ENCODE data around the gene CDC42BPB.

The CDC42BPB gene

DNA sequence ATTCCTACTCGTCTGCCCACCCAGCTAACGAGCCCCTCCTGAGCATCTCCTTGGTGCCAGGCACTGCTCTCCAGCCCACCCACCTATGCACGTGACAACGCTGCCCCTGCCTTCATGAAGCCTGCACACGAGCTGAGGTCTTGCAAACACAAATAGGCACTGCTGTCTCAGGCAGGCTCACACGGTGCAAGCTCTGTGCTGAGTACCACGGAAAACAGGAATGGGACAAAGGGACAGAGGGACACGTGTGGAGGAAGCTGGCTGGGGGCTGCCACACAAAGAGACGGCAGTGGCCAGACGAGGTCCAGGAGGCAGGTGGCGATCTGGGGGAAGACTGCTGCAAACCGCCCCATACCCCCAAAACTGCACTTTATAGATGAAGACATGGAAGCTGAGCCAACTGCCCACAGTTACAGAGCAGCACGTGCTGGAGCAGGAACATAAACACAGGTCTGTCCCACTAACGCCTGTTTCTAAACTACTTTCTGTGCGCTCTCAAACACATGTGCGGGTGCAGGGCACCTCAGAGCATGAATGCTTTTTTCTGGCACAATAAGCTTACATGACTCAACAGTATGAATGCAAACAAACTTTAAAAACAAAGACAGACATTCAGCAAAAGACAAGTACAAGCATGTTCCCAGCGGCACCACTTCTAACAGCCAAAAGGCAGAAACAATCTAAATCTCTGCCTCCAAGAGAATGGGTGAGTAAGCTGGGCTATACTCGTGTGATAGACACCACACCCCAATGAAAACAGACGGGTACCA lies 70.4 kb downstream of the CDC42BPB start:
- H3K23ac ChIP-seq (ENCODE audit: low read depth, low read length, poor library complexity), result no peak overlapping the region

GRCh38 chr14:102985665-102986064 lies 71.7 kb downstream of the CDC42BPB start:
- Histone ChIP-seq H3K36me3 (replicated peaks in 1 of 2; ENCODE audit: control insufficient read depth in 2 of 2, insufficient read depth in 2 of 2, low read length in 2 of 2) (peaks cover 33 to 96% of the 10 kb centered on the region in 2 donors), H3K4me2 (ENCODE audit: insufficient read depth, low read length, poor library complexity, severe bottlenecking) (no peak overlapping the region), H2BK120ac (ENCODE audit: low read depth, low read length) (no peak overlapping the region), H3K14ac (ENCODE audit: low read length) (no peak overlapping the region), H3K9ac (ENCODE audit: low read depth, low read length, poor library complexity) (no peak overlapping the region), H4K91ac (ENCODE audit: low read depth, low read length, poor library complexity) (no peak overlapping the region), H3K18ac (ENCODE audit: low read length) (no peak overlapping the region), H3K4me1 (ENCODE audit: control insufficient read depth in 2 of 2, insufficient read depth in 1 of 2, low read depth in 1 of 2, low read length in 2 of 2) (no peaks in the 10 kb centered on the region), H3K27ac (replicated peaks; ENCODE audit: low read length) (no peak overlapping the region), H3K4ac (ENCODE audit: low read length) (no peak overlapping the region), H3K4me3 (ENCODE audit: low read length in 2 of 2) (no peak overlapping the region), H3K79me1 (ENCODE audit: low read depth, low read length) (peaks cover 2% of the 10 kb centered on the region), H2BK12ac (ENCODE audit: low read length) (no peak overlapping the region), H2BK15ac (ENCODE audit: low read length) (no peak overlapping the region), H3K9me3 (replicated peaks in 1 of 2; ENCODE audit: control insufficient read depth in 2 of 2, insufficient read depth in 1 of 2, low read depth in 1 of 2, low read length in 2 of 2) (peaks cover 10 to 21% of the 10 kb centered on the region in 2 donors), H4K8ac (ENCODE audit: low read depth, low read length) (no peak overlapping the region), H2AFZ (ENCODE audit: low read length) (no peak overlapping the region), H3K23ac (ENCODE audit: low read depth, low read length, poor library complexity) (no peak overlapping the region), H2BK5ac (ENCODE audit: low read length) (no peak overlapping the region), H2AK5ac (ENCODE audit: low read depth, low read length) (no peak overlapping the region), H3K27me3 (ENCODE audit: control insufficient read depth in 3 of 3, insufficient read depth in 3 of 3, low read depth in 1 of 3, low read length in 3 of 3) (no peaks in the 10 kb centered on the region)
- DNase-seq (ENCODE audit: low spot score), result no peak
- WGBS, 2 donors (ENCODE audit: extremely low coverage in 2 of 2, insufficient read length in 2 of 2, insufficient replicate concordance in 1 of 2), result no CpG with 5 or more reads among the region's 10 CpGs

More for the DNA sequence above, 70.4 kb downstream of the CDC42BPB start:
- Histone ChIP-seq H3K9me3 (replicated peaks in 1 of 2; ENCODE audit: control insufficient read depth in 2 of 2, insufficient read depth in 1 of 2, low read depth in 1 of 2, low read length in 2 of 2) (peaks cover 10 to 23% of the 10 kb centered on the region in 2 donors), H3K27me3 (ENCODE audit: control insufficient read depth in 3 of 3, insufficient read depth in 3 of 3, low read depth in 1 of 3, low read length in 3 of 3) (no peaks in the 10 kb centered on the region), H3K36me3 (replicated peaks in 1 of 2; ENCODE audit: control insufficient read depth in 2 of 2, insufficient read depth in 2 of 2, low read length in 2 of 2) (peaks cover 29 to 97% of the 10 kb centered on the region in 2 donors), H3K4me2 (ENCODE audit: insufficient read depth, low read length, poor library complexity, severe bottlenecking) (no peak overlapping the region), H2BK5ac (ENCODE audit: low read length) (no peak overlapping the region), H4K91ac (ENCODE audit: low read depth, low read length, poor library complexity) (no peak overlapping the region), H3K9ac (ENCODE audit: low read depth, low read length, poor library complexity) (no peak overlapping the region), H4K8ac (ENCODE audit: low read depth, low read length) (no peak overlapping the region), H3K4me1 (ENCODE audit: control insufficient read depth in 2 of 2, insufficient read depth in 1 of 2, low read depth in 1 of 2, low read length in 2 of 2) (no peaks in the 10 kb centered on the region), H2BK120ac (ENCODE audit: low read depth, low read length) (no peak overlapping the region), H3K4me3 (ENCODE audit: low read length in 2 of 2) (peak overlapping the region in 1 of 2 donors; percentile 26), H3K18ac (ENCODE audit: low read length) (no peak overlapping the region), H2BK12ac (ENCODE audit: low read length) (no peak overlapping the region), H2AFZ (ENCODE audit: low read length) (no peak overlapping the region), H2BK15ac (ENCODE audit: low read length) (no peak overlapping the region), H2AK5ac (ENCODE audit: low read depth, low read length) (no peak overlapping the region), H3K79me1 (ENCODE audit: low read depth, low read length) (peaks cover 2% of the 10 kb centered on the region), H3K14ac (ENCODE audit: low read length) (no peak overlapping the region), H3K4ac (ENCODE audit: low read length) (no peak overlapping the region), H3K27ac (replicated peaks; ENCODE audit: low read length) (no peak overlapping the region)
- DNase-seq (ENCODE audit: low spot score), result no peak
- no CpG with 5 or more reads among the region's 19 CpGs for WGBS, 2 donors (ENCODE audit: extremely low coverage in 2 of 2, insufficient read length in 2 of 2, insufficient replicate concordance in 1 of 2)

DNA sequence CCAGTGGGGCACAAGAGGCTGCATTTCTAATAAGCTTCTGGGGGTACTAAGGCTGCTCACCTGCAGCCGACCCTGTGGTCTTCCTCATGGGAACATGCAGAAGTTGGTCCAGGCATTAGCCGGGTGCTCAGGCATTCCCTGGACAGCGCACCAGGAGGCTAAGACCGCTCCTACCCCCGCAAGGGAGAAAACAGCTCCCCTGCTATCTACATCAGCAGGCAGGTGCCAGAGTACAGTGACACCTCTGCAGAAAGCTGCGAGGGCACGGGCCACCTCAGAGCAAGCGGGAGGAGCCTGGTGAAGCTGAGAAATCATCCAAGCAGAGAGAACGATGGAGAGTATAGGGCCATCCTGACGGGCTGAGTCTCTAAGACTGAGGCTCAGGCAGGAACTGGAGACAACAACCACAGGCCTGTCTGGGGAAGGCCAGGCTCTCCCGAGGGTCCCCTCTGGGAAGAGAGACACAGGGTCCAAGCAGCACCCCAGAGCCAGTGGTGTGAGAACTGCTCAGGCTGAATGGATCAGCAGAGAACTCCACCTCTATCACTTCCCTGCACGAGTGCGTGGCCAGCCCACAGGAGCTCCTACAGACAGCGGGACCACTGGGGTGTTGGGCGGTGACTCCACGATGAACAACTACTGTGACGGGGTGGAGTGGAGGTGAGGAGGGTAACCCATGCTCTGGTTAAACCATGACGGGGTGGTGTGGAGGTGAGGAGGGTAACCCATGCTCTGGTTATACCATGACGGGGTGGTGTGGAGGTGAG lies 72.8 kb downstream of the CDC42BPB start:
- Histone ChIP-seq H2BK120ac (ENCODE audit: low read depth, low read length) (no peak overlapping the region), H3K9me3 (replicated peaks in 1 of 2; ENCODE audit: control insufficient read depth in 2 of 2, insufficient read depth in 1 of 2, low read depth in 1 of 2, low read length in 2 of 2) (peaks cover 10 to 17% of the 10 kb centered on the region in 2 donors), H2BK15ac (ENCODE audit: low read length) (no peak overlapping the region), H3K23ac (ENCODE audit: low read depth, low read length, poor library complexity) (no peak overlapping the region), H3K79me1 (ENCODE audit: low read depth, low read length) (peaks cover 2% of the 10 kb centered on the region), H2BK5ac (ENCODE audit: low read length) (no peak overlapping the region), H3K14ac (ENCODE audit: low read length) (no peak overlapping the region), H4K91ac (ENCODE audit: low read depth, low read length, poor library complexity) (no peak overlapping the region), H4K8ac (ENCODE audit: low read depth, low read length) (no peak overlapping the region), H3K18ac (ENCODE audit: low read length) (no peak overlapping the region), H3K4ac (ENCODE audit: low read length) (no peak overlapping the region), H2AFZ (ENCODE audit: low read length) (no peak overlapping the region), H3K27me3 (ENCODE audit: control insufficient read depth in 3 of 3, insufficient read depth in 3 of 3, low read depth in 1 of 3, low read length in 3 of 3) (no peaks in the 10 kb centered on the region), H3K27ac (replicated peaks; ENCODE audit: low read length) (no peak overlapping the region), H3K4me2 (ENCODE audit: insufficient read depth, low read length, poor library complexity, severe bottlenecking) (no peak overlapping the region), H3K4me1 (ENCODE audit: control insufficient read depth in 2 of 2, insufficient read depth in 1 of 2, low read depth in 1 of 2, low read length in 2 of 2) (no peaks in the 10 kb centered on the region), H2BK12ac (ENCODE audit: low read length) (no peak overlapping the region), H2AK5ac (ENCODE audit: low read depth, low read length) (no peak overlapping the region), H3K9ac (ENCODE audit: low read depth, low read length, poor library complexity) (no peak overlapping the region), H3K4me3 (ENCODE audit: low read length in 2 of 2) (no peak overlapping the region), H3K36me3 (replicated peaks in 1 of 2; ENCODE audit: control insufficient read depth in 2 of 2, insufficient read depth in 2 of 2, low read length in 2 of 2) (peaks cover 33 to 97% of the 10 kb centered on the region in 2 donors)
- WGBS, 2 donors (ENCODE audit: extremely low coverage in 2 of 2, insufficient read length in 2 of 2, insufficient replicate concordance in 1 of 2), result no CpG with 5 or more reads among the region's 19 CpGs
- DNase-seq (ENCODE audit: low spot score), result no peak

- no peak overlapping the region for H2AK5ac ChIP-seq (ENCODE audit: low read depth, low read length)
- no peak overlapping the region for H2BK5ac ChIP-seq (ENCODE audit: low read length)
- H3K18ac ChIP-seq (ENCODE audit: low read length), result no peak overlapping the region
- H3K4me3 ChIP-seq (ENCODE audit: low read length in 2 of 2), result no peak overlapping the region
- H3K27me3 ChIP-seq (ENCODE audit: control insufficient read depth in 3 of 3, insufficient read depth in 3 of 3, low read depth in 1 of 3, low read length in 3 of 3), result no peaks in the 10 kb centered on the region
- H2BK12ac ChIP-seq (ENCODE audit: low read length), result no peak overlapping the region
- H2AFZ ChIP-seq (ENCODE audit: low read length), result no peak overlapping the region
- peaks cover 30 to 97% of the 10 kb centered on the region in 2 donors for H3K36me3 ChIP-seq (replicated peaks in 1 of 2; ENCODE audit: control insufficient read depth in 2 of 2, insufficient read depth in 2 of 2, low read length in 2 of 2)
- no peak overlapping the region for H3K9ac ChIP-seq (ENCODE audit: low read depth, low read length, poor library complexity)
- no peak overlapping the region for H2BK15ac ChIP-seq (ENCODE audit: low read length)
- H3K9me3 ChIP-seq (replicated peaks in 1 of 2; ENCODE audit: control insufficient read depth in 2 of 2, insufficient read depth in 1 of 2, low read depth in 1 of 2, low read length in 2 of 2), result peaks cover 8 to 10% of the 10 kb centered on the region in 2 donors
- no peak overlapping the region for H3K27ac ChIP-seq (replicated peaks; ENCODE audit: low read length)
- no CpG with 5 or more reads among the region's 14 CpGs for WGBS, 2 donors (ENCODE audit: extremely low coverage in 2 of 2, insufficient read length in 2 of 2, insufficient replicate concordance in 1 of 2)
- no peaks in the 10 kb centered on the region for H3K4me1 ChIP-seq (ENCODE audit: control insufficient read depth in 2 of 2, insufficient read depth in 1 of 2, low read depth in 1 of 2, low read length in 2 of 2)
- DNase-seq (ENCODE audit: low spot score), result no peak
- no peak overlapping the region for H3K14ac ChIP-seq (ENCODE audit: low read length)
- H4K91ac ChIP-seq (ENCODE audit: low read depth, low read length, poor library complexity), result no peak overlapping the region
- peaks cover 2% of the 10 kb centered on the region for H3K79me1 ChIP-seq (ENCODE audit: low read depth, low read length)
- no peak overlapping the region for H4K8ac ChIP-seq (ENCODE audit: low read depth, low read length)
- H2BK120ac ChIP-seq (ENCODE audit: low read depth, low read length), result no peak overlapping the region
- no peak overlapping the region for H3K4ac ChIP-seq (ENCODE audit: low read length)
- H3K4me2 ChIP-seq (ENCODE audit: insufficient read depth, low read length, poor library complexity, severe bottlenecking), result no peak overlapping the region
- H3K23ac ChIP-seq (ENCODE audit: low read depth, low read length, poor library complexity), result no peak overlapping the region
These were observed 73.9 kb downstream of the CDC42BPB start for GRCh38 chr14:102983496-102983895.

All from neuronal stem cell (in vitro differentiated cells).